Aorta (tissue), 5 donors: ENCODE results near the gene SVOP. TPM values are rescaled to one million over a fixed set of nuclear protein-coding genes. Genes with fewer than 3 reads are reported as not detected.

Experiments
- ATAC-seq: fragments of 200-7000 bp; cut with Tn5 transposase; one replicate; pipeline ENCODE4 v1.9.1; 2022; ENCODE audit warnings: moderate library complexity; ENCODE audit not compliant: low FRiP score
- DNase-seq, 2 donors: peaks; one replicate each; pipeline ENCODE4 v3.0.0-alpha.2; 2020
- H3K27ac ChIP-seq, 2 donors: one replicate each; pipeline ENCODE4 v1.5.1; 2013; ENCODE audit warnings: low read length in 2 of 2, mild to moderate bottlenecking in 2 of 2, moderate library complexity in 2 of 2, control low read depth in 1 of 2, inconsistent platforms in 1 of 2, low read depth in 1 of 2
- H3K27me3 ChIP-seq, 2 donors: one replicate each; pipeline ENCODE4 v1.6.1; 2013; ENCODE audit warnings: control low read depth in 1 of 2, low read length in 1 of 2, mild to moderate bottlenecking in 1 of 2, moderate library complexity in 1 of 2; ENCODE audit not compliant: insufficient read depth in 2 of 2, control insufficient read depth in 1 of 2
- H3K36me3 ChIP-seq, 2 donors: one replicate each; pipeline ENCODE4 v1.6.1; 2013; ENCODE audit warnings: control low read depth in 1 of 2, low read length in 1 of 2, mild to moderate bottlenecking in 1 of 2; ENCODE audit not compliant: insufficient read depth in 2 of 2, control insufficient read depth in 1 of 2
- H3K4me1 ChIP-seq, 2 donors: one replicate each; pipeline ENCODE4 v1.6.1; 2013; ENCODE audit warnings: low read length in 2 of 2, control low read depth in 1 of 2, mild to moderate bottlenecking in 1 of 2, moderate library complexity in 1 of 2; ENCODE audit not compliant: insufficient read depth in 2 of 2, control insufficient read depth in 1 of 2
- H3K4me3 ChIP-seq, 2 donors: one replicate each; pipeline ENCODE4 v1.5.1; 2013; ENCODE audit warnings: low read length in 2 of 2, control low read depth in 1 of 2, mild to moderate bottlenecking in 1 of 2
- H3K9me3 ChIP-seq: one replicate; pipeline ENCODE4 v1.6.1; 2013; ENCODE audit warnings: mild to moderate bottlenecking, low read length; ENCODE audit not compliant: control insufficient read depth
- WGBS, 2 donors: extraction: QIAGEN DNeasy Blood & Tissue Kit; methylation state at CpG; one replicate each; pipeline ENCODE4 v1.1.7; 2013; 5-methylcytosine and 5-hydroxymethylcytosine counted together
- intact Hi-C, 2 donors: fragments of 100-400 bp; cut with DNase I; formaldehyde crosslinking; loops; one replicate each; pipeline versions ENCODE4 v1.14.2 to v1.15.0; 2022
- polyA plus RNA-seq, 2 donors: library from polyadenylated mRNA; stranded (reverse); fragments of 200-250 nt; gene quantifications; one replicate each; pipeline ENCODE4 v1.2.3, GENCODE V29; 2013
- total RNA-seq, 2 donors: library from RNA; stranded (reverse); fragmentation: NEBNext Ultra II Directional; extraction: Animal tissue kit (Norgen Biotek cat#: 25700); gene quantifications; one replicate each; pipeline ENCODE4 v1.2.1, GENCODE V29; 2021
- donor health status: healthy with polysubstance abuse.
- donor health status: Bipolar disorder and iron deficiency.
- donor health status: DM: no; HTN: no; CAD: no.
- donor health status: DM: no; HTN: no; CAD: no.
- donor health status: DM: yes; HTN: yes; CAD: no.

Gene SVOP
- total and polyA plus RNA-seq, 4 donors: not detected

DNA sequence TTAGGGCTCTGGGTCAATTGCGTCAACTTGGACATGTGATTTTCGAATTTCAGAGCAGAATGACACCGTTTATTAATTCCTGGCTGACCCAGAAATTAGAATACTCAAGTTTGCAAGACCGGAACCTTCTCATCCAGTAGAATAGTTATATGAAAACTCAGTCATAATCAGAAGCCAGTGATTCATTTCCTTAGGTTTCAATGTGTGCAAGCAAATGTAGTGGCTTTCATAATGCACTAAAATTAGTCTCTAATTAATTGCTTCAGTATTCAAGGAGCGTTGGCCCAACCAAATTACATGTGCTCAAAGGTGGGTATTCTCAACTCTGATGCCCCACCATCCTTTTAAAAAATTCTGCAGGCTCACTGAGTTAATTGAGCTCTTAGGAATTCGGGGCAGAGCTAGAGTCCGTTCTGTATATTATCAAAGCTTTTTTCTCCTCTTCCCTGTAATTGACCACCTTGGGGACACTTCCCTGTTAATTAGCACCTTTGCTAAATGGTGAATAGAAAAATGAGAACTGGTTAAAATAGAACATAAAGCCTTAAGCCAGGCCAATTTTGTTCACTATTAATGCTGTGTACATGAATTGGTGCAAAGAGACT, 85.6 kb downstream of the SVOP start:
- no peaks in the 10 kb centered on the region for H3K9me3 ChIP-seq
- H3K4me1 ChIP-seq: no peaks in the 10 kb centered on the region
- H3K36me3 ChIP-seq: no peaks in the 10 kb centered on the region
- no peak overlapping the region for H3K27ac ChIP-seq
- no peak overlapping the region for H3K4me3 ChIP-seq
- intact Hi-C loops: loop anchor here in 1 of 2 donors (10.0 kb wide), 1 partner anchor 60 kb away; no protein-coding TSS in a partner anchor
- DNase-seq (no peak), ATAC-seq (no peak)
- no peaks in the 10 kb centered on the region for H3K27me3 ChIP-seq
- 80 to 82% methylated on average over 7 of the region's 7 CpGs for WGBS, 2 donors

DNA sequence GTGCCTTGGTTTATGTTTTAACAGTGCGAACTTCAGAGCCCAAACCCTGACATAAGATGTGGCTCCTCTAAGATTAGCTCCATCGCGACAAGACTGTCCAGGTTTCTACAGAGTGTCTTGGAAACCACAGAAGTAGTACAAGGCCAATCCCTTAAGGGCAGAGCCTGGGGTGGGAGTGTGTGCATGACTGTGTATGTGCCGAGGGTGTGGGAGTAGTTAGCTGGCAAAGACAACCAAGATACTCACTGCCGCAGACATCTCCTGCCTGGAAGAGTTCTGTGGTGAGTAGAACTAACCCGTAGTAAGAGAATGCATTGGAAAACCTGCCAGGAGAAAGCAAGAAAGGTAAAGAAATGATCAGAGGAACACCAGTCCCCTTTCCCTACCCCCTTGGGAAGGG, 86.9 kb downstream of the SVOP start:
- no peak overlapping the region for H3K27ac ChIP-seq
- H3K27me3 ChIP-seq: no peaks in the 10 kb centered on the region
- intact Hi-C loops: loop anchor here in 1 of 2 donors (10.0 kb wide), 1 partner anchor 59 kb away; no protein-coding TSS in a partner anchor
- ATAC-seq: no peak
- WGBS, 2 donors: 86 to 87% methylated on average over 6 of the region's 6 CpGs
- H3K9me3 ChIP-seq: no peaks in the 10 kb centered on the region
- H3K36me3 ChIP-seq: no peaks in the 10 kb centered on the region
- H3K4me1 ChIP-seq: no peaks in the 10 kb centered on the region
- H3K4me3 ChIP-seq: no peak overlapping the region
- DNase-seq: no peak

DNA sequence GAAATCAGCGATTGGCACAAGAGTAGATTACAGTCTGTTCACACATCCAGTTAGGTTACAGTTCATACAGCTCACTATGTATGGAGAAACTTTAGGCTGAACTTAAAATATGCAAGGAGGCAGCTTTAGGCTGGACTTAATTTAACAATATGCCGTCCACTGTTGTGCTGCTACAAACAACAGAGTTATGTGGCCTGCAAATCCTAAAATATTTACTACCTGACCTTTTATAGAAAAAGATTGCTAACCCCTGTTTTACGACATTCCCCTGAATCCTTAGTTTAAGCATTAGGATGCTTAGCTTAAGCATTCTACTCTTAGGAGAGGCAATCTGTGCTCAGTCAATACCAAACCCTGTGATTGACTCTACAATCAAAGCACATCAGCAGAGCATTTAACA, 90.1 kb downstream of the SVOP start:
- Histone ChIP-seq H3K36me3 (no peaks in the 10 kb centered on the region), H3K27me3 (no peaks in the 10 kb centered on the region), H3K27ac (no peak overlapping the region), H3K4me1 (no peaks in the 10 kb centered on the region), H3K9me3 (peaks cover 1% of the 10 kb centered on the region), H3K4me3 (no peak overlapping the region)
- intact Hi-C loops: loop anchor here in 1 of 2 donors (10.0 kb wide), 1 partner anchor 56 kb away; no protein-coding TSS in a partner anchor
- WGBS, 2 donors: 92 to 94% methylated on average over 3 of the region's 3 CpGs
- no peak for ATAC-seq
- DNase-seq: no peak

DNA sequence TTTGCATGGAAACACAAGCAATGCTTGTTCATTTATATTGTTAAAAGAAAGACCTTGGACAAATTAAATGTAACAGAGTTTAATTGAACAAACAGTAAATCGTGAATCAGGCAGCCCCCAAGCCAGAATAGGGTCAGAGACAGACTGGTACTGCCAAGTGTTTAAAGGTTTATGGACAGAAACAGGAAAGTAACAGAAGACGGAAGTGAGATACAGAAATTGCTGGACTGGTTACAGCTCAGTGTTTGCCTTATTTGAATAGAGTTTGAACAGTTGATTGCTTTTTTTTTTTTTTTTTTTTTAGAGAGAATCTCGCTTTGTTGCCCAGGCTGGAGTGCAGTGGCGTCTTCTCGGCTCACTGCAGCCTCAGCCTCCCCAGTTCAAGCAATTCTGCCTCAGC, 90.7 kb downstream of the SVOP start:
- WGBS, 2 donors: 73 to 75% methylated on average over 5 of the region's 5 CpGs
- Histone ChIP-seq H3K4me3 (no peak overlapping the region), H3K4me1 (no peaks in the 10 kb centered on the region), H3K36me3 (no peaks in the 10 kb centered on the region), H3K27ac (no peak overlapping the region), H3K9me3 (peaks cover 1% of the 10 kb centered on the region), H3K27me3 (no peaks in the 10 kb centered on the region)
- ATAC-seq: peak; percentile 52
- intact Hi-C loops: loop anchor here in 1 of 2 donors (10.0 kb wide), 1 partner anchor 55 kb away; no protein-coding TSS in a partner anchor
- no peak for DNase-seq

DNA sequence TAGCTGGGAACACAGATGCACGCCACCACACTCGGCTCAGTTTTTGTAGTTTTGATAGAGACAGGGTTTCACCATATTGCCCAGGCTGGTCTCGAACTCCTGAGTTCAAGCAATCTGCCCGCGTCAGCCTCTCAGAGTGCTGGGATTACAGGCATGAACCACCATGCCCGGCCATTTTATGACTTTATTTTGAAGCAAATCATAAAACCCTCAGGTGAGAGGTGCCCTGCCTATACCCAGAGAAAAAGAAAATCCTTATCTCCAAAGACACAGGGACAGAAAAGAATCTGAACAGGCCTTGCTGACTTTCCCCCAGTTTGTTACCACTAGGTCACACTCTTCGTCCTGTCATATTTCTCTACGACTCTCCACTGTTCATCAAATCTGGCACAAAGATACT, 92.2 kb downstream of the SVOP start:
- WGBS, 2 donors: 85 to 92% methylated on average over 8 of the region's 8 CpGs
- no peak for ATAC-seq
- no peak for DNase-seq
- H3K4me3 ChIP-seq: no peak overlapping the region
- no peak overlapping the region for H3K27ac ChIP-seq
- intact Hi-C loops: no loop called here
- H3K36me3 ChIP-seq: no peaks in the 10 kb centered on the region
- no peaks in the 10 kb centered on the region for H3K27me3 ChIP-seq
- H3K9me3 ChIP-seq: peaks cover 1% of the 10 kb centered on the region
- H3K4me1 ChIP-seq: no peaks in the 10 kb centered on the region

DNA sequence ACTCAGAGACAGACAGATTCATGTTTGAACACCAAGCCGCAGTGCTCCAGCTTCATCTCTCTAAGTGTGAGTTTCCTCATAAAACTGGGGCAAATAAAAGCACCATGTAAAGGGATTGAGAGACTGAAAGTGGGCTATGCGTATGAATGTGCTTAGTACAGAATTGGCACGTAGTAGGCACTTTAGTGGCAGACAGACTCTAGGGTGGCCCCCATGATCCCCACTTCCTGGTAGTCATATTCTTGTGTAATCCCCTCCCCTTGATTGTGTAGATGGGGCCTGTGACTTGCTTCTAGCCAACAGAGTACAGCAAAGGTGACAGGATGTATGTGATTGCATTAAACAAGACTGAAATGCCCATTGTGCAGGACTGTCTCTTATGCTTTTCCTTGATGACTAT, 98.0 kb downstream of the SVOP start:
- DNase-seq (no peak), ATAC-seq (no peak)
- no peak overlapping the region for H3K4me3 ChIP-seq
- H3K4me1 ChIP-seq: no peaks in the 10 kb centered on the region
- peaks cover 3% of the 10 kb centered on the region for H3K9me3 ChIP-seq
- H3K27me3 ChIP-seq: no peaks in the 10 kb centered on the region
- no peaks in the 10 kb centered on the region for H3K36me3 ChIP-seq
- 91 to 93% methylated on average over 3 of the region's 3 CpGs for WGBS, 2 donors
- no peak overlapping the region for H3K27ac ChIP-seq
- intact Hi-C loops: no loop called here

DNA sequence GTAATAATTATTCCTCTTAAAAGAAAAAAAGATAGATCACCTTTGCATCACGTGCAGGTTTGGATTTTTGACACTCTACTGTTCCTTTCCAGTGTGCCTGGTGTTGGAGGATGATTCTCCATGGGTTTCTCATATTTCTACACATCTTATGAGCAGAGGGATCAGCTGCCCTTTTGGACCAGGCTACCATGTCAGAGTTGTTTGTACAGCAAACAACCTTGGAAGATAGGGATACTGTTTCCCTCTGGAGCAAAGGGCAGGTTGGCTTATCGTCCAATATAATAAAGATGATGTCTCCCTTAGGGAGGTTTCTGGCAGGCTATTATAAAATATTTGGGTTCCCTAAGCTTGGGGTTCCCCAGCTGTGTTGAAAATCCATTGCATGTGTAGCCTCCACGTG, 98.9 kb downstream of the SVOP start:
- ATAC-seq (no peak), DNase-seq (no peak)
- Histone ChIP-seq H3K4me3 (no peak overlapping the region), H3K27ac (no peak overlapping the region), H3K9me3 (peaks cover 3% of the 10 kb centered on the region), H3K4me1 (no peaks in the 10 kb centered on the region), H3K27me3 (no peaks in the 10 kb centered on the region), H3K36me3 (no peaks in the 10 kb centered on the region)
- 63 to 70% methylated on average over 3 of the region's 3 CpGs for WGBS, 2 donors
- intact Hi-C loops: no loop called here

DNA sequence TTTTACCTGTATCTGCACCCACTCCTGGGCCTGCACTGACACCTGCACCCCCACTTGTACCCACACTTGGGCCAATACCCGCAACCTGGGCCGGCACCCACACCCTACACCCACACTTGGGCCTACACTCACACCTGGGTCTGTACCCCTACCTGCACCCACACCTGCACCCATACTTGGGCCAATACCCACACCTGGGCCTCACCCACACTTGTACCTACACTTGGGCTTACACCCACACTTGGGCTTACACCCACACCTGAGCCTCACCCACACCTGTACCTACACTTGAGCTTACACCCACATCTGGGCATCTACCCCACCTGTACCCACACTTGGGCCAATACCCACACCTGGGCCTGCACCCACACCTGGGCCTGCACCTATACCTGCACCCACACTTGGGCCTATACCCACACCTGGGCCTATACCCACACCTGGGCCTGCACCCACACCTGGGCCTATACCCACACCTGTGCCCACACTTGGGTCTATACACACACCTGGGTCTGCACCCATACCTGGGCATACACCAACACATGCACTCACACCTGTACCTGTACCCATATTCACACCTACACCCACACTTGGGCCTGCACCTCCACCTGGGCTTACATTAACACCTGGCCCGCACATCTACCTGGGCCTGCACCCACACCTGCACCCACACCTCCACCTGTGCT, 101.8 kb downstream of the SVOP start:
- ATAC-seq: no peak
- no peaks in the 10 kb centered on the region for H3K27me3 ChIP-seq

DNA sequence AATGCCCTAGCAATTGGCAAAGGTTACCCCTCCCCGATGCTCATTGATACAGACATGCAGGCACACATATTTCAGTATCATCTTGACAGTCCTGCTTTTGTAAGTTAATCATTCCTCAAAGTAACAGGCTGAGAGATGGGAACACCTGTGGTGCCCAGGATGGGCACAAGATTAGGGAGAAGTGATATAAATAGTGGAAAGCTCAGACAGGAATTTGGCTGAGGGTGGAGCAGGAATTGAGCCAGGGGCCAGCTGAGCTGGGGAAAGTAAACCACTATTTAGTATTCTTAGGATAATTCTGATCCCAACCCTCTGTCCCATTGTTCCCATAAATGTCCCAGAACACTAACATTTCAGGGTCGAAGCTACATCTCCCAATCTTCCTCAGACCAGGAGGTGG, 102.7 kb downstream of the SVOP start:
- Histone ChIP-seq H3K27ac (no peak overlapping the region), H3K27me3 (no peaks in the 10 kb centered on the region), H3K4me1 (no peaks in the 10 kb centered on the region), H3K4me3 (no peak overlapping the region), H3K9me3 (peaks cover 1% of the 10 kb centered on the region), H3K36me3 (no peaks in the 10 kb centered on the region)
- DNase-seq (no peak), ATAC-seq (no peak)
- 65 to 82% methylated on average over 2 of the region's 2 CpGs for WGBS, 2 donors
- intact Hi-C loops: no loop called here

More for the DNA sequence above, 101.8 kb downstream of the SVOP start:
- Histone ChIP-seq H3K4me1 (no peaks in the 10 kb centered on the region), H3K9me3 (peaks cover 2% of the 10 kb centered on the region), H3K4me3 (no peak overlapping the region), H3K36me3 (no peaks in the 10 kb centered on the region), H3K27ac (no peak overlapping the region)
- 76 to 98% methylated on average over 3 of the region's 3 CpGs for WGBS, 2 donors
- no peak for DNase-seq
- intact Hi-C loops: no loop called here
